GM18861 (cell line): Measurements from ENCODE around the gene LIME1.

Experiments used
- ATAC-seq: cut with Tn5 transposase; IDR thresholded peaks from one replicate; pipeline ENCODE4 v1.9.1; 2021; ENCODE audit not compliant: unreplicated experiment

Gene LIME1

GRCh38 chr20:63737945-63738686 is 1.7 kb downstream of the LIME1 start:
- ATAC-seq = no peak

- no peak for ATAC-seq
These were observed 2.2 kb downstream of the LIME1 start for GRCh38 chr20:63738687-63739129.

- no peak for ATAC-seq
These were observed 2.9 kb downstream of the LIME1 start, which contains the start of gene SLC2A4RG for GRCh38 chr20:63739130-63740069. Gene SLC2A4RG, plus strand, starts transcription at chr20:63739776. Its CDS starts 137 bp downstream, at chr20:63739913.

GRCh38 chr20:63740070-63740626 is 3.7 kb downstream of the LIME1 start:
- no peak for ATAC-seq

DNA sequence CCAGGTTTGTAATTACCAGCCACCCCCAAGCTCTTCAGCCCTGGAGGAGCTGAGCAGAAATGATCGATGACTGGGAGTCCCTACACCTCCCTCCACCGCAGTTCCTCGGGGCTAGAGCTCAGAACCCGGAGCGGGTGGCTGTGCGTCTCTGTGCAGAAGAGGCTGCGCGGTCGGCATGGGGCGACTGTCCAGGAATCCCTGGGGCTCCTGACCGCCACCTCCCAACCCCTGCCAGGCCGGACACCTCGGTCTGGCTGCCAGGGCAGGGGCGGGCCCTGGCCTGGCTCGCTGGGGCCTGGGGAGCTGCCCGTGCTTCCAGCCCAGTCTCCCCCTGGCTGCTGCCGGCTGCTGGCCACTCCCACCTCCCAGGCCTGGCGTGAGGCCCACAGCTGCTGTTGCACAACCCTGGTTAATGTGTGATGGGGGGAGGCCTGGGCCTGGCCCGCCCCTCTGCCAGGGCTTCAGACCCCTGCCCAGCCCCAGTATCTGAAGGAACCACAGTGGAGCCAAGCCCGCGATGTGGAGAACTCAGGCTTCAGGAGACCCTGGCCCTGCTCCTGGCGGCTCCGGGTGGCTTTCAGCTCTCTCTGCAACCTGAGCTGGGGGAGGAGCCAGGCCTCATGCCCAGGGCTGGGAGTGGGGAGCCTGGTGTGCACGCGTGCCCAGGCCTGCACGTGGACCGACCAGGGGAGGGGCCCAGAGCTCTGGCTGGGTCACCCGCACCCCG is 4.3 kb downstream of the LIME1 start:
- no peak for ATAC-seq

- no peak for ATAC-seq
These were observed 4.9 kb downstream of the LIME1 start for GRCh38 chr20:63741354-63741675.

- ATAC-seq = no peak
These were observed 5.4 kb downstream of the LIME1 start for GRCh38 chr20:63741676-63742380.

DNA sequence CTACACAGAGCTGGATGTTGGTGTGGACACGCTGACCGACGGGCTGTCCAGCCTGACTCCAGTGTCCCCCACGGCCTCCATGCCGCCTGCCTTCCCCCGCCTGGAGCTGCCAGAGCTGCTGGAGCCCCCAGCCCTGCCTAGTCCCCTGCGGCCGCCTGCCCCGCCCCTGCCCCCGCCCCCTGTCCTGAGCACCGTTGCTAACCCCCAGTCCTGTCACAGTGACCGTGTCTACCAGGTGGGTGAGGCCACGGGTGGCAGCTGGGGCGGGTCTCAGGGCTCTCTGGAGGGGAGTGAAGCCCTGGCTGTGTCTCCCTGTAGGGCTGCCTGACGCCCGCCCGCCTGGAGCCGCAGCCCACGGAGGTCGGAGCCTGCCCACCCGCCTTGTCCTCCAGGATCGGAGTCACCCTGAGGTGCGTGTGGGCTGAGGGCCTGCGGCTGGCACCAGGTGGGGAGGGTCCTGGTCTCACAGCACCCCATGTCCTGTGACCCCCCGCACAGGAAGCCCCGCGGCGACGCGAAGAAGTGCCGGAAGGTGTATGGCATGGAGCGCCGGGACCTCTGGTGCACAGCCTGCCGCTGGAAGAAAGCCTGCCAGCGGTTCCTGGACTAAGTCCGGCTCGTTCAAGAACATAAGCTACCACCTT is 6.0 kb downstream of the LIME1 start:
- no peak for ATAC-seq

- ATAC-seq = no peak
These were observed 6.9 kb downstream of the LIME1 start for GRCh38 chr20:63743210-63743970.

DNA sequence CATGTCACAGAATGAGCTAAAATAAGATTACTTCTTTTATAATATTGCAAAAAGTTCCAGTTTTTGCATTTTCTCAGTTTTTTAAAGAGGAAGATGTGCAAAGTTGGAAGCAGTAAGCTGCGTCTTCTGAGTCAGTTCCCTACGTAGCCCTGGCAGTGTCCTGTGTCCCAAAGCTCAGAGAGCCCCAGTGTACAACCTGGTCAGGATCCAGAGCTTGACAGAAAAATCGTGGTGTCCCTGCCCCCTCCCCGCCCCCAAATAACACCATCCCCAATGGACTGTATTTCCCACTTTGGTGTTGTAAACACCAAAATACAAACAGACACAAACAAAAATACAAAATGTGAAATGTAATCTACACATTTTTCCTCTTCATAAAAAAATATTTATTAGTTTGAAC is 7.7 kb downstream of the LIME1 start:
- no peak for ATAC-seq

GRCh38 chr20:63744574-63745423 is 8.3 kb downstream of the LIME1 start:
- no peak for ATAC-seq

DNA sequence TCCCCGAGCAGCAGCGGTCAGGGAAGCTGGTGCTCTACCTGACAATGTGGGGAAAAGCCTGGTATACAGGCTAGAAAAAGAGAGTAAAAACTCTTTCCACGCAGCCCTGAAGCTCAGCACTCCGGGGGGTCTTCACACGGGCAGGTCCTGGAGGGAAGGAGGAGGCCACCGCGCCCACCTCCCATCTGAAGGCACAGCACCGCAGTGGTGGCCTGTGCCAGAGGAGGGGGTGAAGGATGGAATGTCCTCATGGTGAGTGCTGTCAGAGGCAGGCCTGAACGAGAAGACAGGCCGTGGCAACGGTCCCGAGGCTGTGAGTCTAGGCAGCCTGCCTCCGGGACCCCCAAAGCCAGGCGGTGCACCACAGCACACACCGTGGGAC is 9.0 kb downstream of the LIME1 start:
- no peak for ATAC-seq

DNA sequence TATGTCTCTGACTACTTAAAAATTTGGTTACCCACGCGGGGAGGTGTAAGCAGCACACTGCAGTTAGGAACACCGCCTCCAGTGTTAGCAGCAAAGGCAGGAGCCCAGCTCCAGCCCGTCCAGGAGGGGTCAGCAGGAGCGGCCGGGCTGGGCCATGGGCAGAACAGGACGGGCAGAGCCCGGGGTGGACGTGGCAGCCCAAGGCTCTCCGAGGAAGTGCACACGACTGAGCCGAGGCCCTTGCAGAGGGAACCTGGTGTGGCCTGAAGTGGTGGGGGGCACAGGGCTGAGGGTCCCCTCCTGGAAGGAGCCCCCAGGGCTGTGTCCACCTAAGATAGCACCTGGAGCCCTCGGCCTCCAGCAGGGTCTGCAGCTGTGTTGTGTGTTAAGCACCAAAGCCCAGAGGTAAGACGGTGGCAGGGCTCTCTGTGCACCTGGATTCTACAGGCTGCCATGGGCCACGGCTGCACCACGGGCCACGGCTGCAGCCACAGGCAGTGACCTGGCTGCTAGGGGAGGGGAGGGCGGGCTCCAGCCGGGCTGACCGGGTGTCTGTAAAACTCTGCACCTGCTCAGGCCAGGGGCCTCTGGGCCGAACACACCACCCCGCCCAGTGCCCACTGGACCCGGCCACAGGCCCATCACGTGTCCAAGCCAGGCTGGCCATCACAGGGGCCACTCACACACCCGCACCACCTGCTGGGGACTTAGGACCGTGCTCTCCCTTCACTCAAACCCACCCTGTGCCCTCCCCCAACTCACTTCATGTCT is 9.7 kb downstream of the LIME1 start:
- ATAC-seq = no peak

DNA sequence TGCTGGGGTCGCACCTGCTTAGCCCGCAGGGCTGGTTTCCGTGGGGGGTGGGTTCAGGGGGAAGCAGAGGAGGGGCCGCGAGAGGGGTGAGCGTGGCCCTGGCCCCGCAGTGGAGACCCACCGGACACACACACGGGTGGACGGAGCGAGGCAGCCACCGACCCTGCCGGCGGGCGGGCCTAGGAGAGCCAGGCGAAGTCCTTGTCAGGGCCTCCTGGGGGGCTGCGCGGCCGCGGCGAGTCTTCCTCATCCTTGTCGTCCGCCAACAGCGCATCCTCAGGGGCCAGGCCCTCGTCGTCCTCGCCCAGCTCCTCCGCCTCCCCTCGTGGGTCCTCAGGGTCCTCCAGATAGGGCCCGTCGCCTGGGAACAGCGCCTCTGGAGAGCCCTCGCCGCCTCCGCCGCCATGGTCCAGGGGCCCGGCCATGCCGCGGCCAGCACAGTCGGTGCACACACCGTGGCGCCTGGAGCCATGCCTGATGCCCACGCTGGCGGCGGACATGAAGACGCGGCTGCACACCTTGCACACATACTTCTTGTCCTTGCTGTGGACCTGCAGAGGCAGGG is 10.4 kb downstream of the LIME1 start:
- no peak for ATAC-seq

DNA sequence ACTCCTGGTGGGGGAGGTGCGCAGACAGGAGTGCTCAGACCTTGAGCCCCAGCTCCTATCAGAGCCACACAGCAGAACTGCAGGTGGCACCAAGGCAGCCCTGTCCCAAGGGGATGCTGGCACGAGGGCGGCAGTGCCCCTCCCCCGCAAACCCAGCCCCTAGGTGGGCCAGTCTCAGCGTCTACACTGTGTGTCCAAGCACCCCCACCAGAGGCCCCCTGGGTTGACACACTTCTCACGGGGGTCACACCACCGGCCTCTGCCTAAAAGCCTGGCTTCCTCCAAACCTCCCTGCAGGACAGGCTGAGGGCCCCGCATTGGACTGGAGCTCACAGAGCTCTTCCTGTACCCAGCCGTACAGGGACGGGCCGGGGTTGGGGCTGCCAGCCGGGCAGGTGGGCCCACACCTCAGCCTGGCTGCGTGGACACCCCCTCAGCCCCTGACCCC is 11.2 kb downstream of the LIME1 start:
- no peak for ATAC-seq

- no peak for ATAC-seq
These were observed 11.8 kb downstream of the LIME1 start for GRCh38 chr20:63748070-63748933.
